Activated CD8-positive, alpha-beta memory T cell treated with anti-CD3 and anti-CD28 coated beads for 4 hours (primary cell): ENCODE data around the gene TMEM38B.
"Not testable (repeated sequence)": the region's sequence is repeated elsewhere in the genome, so short reads cannot be mapped to it uniquely, and the experiment has no call there.

ENCODE experiments used
- DNase-seq, 2 donors: peaks; one replicate each; pipeline ENCODE4 v3.0.0-alpha.2; 2020; ENCODE audit warnings: low read depth in 2 of 2

TMEM38B gene

DNA sequence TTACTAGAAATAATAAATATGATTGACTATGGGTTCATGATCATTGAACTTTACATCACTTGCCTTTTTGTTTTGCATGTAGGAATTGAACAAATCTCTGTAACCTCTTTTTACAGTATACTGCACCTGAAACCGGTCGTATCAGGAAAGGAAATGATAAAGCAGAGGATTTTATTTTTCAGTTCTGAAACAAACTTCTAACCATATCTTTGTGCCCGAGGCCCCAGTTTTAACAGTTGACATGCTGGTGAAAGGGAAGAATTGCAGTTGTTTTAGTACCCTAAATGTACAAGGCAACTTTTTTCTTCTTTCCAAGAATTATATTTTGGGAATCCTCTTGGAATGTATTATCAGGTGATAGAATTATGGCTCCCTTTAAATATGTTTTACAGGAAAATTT lies 27.8 kb downstream of the TMEM38B start:
- no peak for DNase-seq

DNA sequence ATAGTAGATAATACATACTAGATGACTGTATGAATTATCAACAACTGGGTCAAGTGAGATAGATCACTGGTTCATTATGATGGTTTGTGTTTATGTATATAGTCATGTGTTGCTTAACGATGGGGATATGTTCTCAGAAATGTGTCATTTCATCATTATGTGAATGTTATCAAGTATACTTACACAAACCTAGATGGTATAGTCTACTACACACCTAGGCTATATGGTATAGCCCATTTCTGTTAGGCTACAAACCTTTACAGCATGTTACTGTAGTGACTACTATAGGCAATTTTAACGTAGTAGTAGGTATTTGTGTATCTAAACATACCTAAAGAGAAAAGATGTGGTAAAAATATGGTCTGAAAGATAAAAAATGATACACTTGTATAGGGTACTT lies 31.0 kb downstream of the TMEM38B start:
- DNase-seq = no peak

DNA sequence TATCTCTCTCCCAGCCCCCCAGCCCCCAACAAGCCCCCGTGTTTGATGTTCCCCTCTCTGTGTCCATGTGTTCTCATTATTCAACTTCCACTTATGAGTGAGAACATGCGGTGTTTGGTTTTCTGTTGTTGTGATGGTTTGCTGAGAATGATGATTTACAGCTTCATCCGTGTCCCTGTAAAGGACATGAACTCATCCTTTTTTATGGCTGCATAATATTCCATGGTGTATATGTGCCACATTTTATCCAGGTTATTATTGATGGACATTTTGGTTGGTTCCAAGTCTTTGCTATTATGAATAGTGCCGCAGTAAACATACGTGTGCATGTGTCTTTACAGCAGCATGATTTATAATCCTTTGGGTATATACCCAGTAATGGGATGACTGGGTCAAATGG lies 33.9 kb downstream of the TMEM38B start:
- not testable (repeated sequence) for DNase-seq

DNA sequence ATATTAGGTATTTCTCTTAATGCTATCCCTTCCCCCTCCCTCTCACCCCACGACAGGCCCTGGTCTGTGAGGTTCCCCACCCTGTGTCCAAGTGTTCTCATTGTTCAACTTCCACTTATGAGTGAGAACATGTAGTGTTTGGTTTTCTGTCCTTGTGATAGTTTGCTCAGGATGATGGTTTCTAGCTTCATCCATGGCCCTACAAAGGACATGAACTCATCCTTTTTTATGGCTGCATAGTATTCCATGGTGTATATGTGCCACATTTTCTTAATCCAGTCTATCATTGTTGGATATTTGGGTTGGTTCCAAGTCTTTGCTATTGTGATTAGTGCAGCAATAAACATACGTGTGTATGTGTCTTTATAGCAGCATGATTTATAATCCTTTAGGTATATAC lies 37.1 kb downstream of the TMEM38B start:
- not testable (repeated sequence) for DNase-seq

DNA sequence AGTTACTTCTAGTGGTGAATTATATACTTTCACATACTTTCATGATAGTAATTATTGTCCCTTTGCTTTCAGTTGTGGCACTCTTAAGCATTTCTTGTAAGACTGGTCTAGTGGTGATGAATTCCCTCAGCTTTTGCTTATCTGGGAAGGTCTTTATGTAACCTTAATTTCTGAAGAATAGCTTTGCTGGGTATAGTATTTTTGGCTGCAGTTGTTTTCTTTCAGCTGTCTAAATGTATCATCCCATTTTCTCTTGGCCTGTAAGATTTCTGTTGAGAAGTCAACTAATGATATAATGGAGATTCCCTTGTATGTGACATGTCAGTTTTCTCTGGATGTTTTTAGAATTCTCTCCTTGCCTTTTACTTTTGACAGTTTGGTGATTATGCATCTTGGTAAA lies 41.0 kb downstream of the TMEM38B start:
- DNase-seq = no peak

DNA sequence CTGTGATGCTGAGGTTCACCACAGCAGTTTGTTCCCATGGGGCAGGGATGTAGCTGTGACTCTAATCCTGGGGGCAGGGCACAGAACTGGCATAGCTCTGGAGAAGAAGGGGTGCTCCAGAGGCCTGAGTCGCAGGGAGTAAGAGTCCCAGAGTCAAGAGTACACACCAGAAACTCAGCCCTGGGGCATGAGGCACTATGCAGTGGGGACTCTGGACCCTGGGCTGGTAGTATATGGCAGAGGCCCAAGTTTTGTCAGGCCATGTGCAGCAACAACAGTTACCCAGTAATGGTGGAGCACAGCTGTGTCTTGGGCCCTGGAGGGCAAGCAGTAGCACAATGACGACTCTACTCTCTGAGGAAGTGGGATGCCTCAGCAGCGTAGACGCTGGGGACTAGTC lies 42.9 kb downstream of the TMEM38B start:
- DNase-seq = no peak

DNA sequence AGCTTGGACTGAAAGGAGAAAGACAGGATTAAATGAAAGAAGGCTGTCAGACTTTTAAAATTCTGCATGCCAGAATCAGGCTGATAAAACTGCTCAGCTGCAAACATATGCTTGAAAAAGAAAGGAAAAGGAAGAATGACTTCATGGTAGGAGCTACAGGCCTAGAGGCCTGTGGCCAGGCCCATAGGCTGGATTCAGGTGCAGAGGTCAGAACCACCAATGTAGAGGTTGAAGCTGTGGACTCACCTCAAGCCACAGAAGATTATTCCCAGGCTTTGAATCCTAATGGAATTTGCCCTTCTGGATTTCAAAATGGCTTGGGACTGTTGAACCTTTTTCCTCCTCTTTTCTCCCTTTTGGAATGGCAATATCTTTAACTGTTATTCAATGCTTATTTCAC lies 47.7 kb downstream of the TMEM38B start:
- no peak for DNase-seq

DNA sequence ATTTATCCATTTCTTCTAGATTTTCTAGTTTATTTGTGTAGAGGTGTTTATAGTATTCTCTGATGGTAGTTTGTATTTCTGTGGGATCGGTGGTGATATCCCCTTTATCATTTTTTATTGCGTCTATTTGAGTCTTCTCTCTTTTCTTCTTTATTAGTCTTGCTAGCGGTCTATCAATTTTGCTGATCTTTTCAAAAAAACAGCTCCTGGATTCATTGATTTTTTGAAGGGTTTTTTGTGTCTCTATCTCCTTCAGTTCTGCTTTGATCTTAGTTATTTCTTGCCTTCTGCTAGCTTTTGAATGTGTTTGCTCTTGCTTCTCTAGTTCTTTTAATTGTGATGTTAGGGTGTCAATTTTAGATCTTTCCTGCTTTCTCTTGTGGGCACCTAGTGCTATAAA lies 53.0 kb downstream of the TMEM38B start:
- not testable (repeated sequence) for DNase-seq

DNA sequence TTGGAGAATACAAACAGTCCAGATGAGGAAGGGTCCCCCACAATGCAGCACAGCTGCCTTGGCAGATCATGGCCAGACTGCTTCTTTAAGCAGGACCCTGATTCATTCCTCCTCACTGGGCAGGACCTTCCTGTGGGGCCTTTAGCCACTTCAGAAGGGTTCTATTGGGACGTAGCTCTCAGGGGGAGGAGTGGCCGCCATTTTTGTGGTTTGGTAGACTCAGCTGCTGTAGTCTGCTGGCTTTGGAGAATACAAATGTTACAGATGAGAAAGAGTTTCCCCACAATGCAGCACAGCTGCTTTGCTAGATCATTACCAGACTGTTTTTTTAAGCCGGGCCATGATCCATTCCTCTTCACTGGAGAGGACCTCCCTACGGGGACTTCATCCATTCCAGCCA lies 57.4 kb downstream of the TMEM38B start:
- no peak for DNase-seq

DNA sequence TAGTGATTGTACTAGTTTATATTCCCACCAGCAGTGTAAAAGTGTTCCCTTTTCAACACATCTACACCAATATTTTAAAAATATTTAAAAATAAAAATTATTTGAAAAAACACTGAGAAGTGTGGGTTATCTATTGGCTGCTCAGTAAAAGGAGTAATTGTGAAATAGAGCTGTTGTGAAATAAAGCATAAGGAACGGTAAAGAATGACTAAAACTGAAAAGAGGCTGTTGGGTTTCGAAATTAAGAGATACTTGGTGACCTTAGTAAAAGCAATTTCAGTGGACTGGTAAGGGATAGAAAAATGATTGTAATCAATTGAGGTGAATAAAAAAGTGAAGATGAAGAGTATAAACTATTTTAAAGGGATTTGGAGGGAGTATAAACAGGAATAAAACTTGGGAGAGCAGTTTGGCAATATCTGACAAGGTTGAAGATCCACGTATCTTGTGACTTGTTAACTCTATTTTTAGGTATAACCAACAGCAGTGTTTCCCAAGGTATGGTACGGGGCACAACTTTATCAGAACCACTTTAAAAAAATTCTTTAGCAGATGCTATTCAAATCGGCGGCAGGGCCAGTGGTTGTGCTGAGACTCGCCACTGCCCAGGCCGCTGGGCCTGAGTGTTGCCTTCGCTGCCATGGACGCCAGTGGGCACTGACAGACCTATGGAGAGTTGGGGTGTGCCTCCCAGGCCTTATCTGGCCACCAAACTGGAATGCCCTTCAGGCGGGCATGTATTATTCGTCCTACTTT lies 63.3 kb downstream of the TMEM38B start:
- DNase-seq = no peak

DNA sequence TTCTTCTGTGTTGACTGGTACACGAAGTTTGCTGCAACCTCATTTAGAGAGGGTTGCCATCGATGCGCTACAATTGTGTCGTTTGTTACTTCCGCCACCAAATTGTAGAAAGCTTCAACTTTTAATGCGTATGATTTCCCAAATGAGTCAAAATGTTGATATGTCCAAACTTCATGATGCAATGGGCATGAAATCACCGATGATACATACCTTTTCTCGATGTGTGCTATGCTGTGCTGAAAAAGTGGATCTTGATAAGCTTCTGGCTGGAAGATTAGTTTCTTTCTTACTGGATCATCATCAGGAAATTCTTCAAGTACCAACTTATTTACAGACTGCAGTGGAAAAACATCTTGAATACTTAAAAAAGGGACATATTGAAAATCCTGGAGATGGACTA lies 65.7 kb downstream of the TMEM38B start:
- no peak for DNase-seq

DNA sequence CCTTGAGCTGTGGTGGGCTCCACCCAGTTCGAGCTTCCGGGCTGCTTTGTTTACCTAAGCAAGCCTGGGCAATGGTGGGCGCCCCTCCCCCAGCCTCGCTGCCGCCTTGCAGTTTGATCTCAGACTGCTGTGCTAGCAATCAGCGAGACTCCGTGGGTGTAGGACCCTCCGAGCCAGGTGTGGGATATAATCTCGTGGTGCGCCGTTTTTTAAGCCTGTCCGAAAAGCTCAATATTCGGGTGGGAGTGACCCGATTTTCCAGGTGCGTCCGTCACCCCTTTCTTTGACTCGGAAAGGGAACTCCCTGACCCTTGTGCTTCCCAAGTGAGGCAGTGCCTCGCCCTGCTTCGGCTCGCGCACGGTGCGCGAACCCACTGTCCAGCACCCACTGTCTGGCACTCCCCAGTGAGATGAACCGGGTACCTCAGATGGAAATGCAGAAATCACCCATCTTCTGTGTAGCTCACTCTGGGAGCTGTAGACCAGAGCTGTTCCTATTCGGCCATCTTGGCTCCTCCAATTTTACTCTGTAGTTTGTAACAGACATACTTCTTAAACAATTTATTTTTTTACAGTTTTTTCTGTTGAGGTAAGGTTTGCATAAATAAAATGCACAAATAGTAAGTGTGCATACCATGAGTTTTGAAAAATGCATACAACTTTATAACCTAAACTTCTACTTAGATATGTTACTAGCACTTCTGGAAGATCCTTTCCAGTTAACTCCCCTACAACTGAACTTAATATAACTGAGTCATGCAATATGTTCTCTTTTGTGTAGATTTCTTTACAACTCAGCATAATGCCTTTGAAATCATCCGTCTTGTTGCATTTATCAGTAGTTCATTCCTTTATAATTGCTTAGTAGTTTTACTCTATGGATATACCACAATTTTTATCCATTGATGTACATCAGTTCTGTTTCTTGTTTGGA lies 88.5 kb downstream of the TMEM38B start:
- DNase-seq = not testable (repeated sequence)

DNA sequence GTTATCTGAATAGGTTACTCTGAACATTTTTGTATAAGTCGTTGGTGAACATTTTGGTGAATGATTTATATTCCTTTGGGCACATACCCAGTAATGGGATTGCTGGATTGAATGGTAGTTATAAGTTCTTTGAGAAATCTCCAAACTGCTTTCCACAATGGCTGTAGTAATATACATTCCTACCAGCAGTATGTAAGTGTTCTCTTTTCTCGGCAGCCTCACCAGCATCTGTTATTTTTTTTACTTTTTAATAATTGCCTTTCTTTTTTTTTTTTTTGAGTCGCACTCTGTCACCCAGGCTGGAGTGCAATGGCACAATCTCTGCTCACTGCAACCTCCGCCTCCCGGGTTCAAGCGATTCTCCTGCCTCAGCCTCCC lies 89.1 kb downstream of the TMEM38B start:
- not testable (repeated sequence) for DNase-seq

DNA sequence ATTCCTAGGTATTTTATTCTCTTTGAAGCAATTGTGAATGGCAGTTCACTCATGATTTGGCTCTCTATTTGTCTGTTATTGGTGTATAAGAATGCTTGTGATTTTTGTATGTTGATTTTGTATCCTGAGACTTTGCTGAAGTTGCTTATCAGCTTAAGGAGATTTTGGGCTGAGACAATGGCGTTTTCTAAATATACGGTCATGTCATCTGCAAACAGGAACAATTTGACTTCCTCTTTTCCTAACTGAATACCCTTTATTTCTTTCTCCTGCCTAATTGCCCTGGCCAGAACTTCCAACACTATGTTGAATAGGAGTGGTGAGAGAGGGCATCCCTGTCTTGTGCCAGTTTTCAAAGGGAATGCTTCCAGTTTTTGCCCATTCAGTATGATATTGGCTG lies 92.5 kb downstream of the TMEM38B start:
- DNase-seq = not testable (repeated sequence)

DNA sequence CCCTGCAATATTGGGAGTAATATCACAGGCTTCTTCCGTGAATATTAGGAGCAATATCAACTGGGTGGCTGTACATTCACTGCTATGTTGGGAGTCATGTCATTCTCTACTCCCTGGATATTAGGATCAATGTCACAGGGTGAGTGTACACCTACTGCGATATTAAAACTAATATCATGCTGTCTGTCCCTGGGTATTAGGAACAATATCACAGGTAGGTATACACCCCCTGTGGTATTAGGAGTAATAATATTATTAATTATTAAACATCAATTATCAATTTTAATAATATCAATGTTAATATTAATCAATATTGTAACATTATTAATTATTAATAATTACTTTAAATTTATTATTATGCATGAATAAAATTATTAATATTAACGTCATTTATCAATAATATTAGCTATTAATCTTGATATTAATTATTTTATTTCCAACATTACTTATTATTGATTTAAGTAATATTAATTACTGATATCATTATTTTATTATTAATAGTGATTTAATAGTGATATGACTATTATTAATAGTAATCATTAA lies 121.9 kb downstream of the TMEM38B start:
- no peak for DNase-seq

DNA sequence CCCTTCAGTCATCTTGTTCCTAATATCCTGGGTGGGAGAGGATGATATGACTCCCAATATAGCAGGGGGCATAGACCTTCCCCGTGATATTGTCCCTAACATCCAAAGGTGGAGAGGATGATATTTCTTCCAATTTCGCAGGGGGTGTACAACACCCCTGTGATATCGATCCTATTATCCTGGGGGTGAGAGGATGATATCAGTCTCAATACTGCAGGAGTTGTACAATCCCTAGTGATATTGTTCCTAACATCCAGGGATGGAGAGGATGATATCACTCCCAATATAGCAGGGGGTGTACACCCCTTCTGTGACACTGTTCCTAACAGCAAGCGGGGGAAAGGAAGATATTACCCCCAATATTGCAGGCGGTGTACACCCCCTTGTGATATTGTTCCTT lies 122.6 kb downstream of the TMEM38B start:
- DNase-seq = no peak

DNA sequence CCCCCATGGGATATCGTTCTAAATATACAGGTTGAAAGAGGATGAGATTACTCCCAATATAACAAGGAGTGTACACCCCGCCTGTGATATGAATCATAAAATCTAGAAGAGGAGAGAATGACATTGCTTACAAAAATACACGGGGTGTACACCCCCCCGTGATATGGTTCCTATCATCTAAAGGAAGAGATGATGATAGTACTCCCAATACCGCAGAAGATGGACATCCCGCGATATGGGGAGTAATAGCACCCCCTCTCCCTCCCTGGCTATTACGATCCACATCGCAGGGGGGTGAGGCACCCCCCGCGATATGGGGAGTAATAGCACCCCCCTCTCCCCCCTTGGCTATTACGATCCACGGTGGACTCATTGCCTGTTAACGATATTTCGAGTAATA lies 124.6 kb downstream of the TMEM38B start:
- no peak for DNase-seq

DNA sequence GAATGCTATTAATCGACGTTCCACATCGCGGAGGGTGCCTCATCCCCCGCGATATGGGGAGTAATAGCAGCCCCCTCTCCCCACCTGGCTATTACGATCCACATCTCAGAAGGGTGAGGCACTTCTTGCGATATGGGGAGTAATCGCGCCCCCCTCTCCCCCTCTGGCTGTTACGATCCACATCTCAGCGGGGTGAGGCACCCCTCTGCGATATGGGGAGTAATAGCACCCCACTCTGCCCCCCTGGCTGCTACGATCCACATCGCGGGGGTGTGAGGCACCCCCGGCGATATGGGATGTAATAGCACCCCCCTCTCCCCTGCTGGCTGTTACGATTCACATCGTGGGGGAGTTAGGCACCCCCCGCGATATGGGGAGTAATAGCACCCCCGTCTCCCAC lies 128.5 kb downstream of the TMEM38B start:
- no peak for DNase-seq
